Measurements from ENCODE around the gene RPS3A. TPM values are rescaled to one million over a fixed set of nuclear protein-coding genes. Genes with fewer than 3 reads are reported as not detected.

The RPS3A gene
- total RNA-seq, result 3,625 and 5,024 TPM in 2 replicates

DNA sequence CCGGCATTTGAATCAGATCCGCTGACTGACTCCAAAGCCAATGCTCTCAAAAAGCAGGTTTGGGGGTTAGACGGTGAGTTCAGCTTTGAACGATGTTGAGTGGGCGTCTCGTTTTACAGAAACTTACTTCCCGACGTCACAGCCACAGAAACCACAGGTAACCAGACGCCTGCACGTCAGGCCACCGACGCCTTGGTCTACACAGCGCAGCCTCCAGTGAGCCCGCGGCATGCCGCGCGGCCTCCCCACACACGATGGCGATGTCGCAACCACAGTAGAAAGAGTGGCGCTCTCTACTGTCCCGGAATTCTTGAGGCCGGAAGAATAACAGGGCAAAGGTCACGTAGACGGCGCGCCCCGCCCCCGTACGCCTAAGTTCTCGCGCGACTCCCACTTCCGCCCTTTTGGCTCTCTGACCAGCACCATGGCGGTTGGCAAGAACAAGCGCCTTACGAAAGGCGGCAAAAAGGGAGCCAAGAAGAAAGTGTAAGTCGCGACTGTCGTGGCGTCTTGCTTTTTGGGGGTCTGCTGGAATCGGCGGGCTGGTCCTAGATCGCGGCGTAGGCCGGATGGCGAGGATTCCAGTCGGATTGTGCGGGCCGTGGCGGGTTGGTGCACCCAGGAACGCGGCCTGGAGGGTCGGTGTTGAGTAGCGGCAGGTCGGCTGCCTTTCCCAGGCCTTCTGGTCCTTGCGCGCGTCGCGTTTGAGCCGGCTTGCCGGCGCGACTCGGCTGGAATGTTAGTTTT, at the start of gene RPS3A:
TSS of gene RPS3A (plus strand) at position 400 of the 747 bp plus-strand sequence. CDS start at position 425, 25 bp downstream.

Other genes starting within 250 kb of the RPS3A start
- 15.1 and 15.3 TPM in 2 replicates for gene LRBA, start 84.3 kb upstream of the RPS3A start, total RNA-seq
- gene PRSS48, start 177.5 kb downstream of the RPS3A start, total RNA-seq, result not detected in 2 replicates
- gene SH3D19, start 226.0 kb downstream of the RPS3A start, total RNA-seq, result 132 and 230 TPM in 2 replicates

Measured in pericardium fibroblast (primary cell).